ENCODE results near the gene SLC39A6. TPM values are rescaled to one million over a fixed set of nuclear protein-coding genes. Genes with fewer than 3 reads are reported as not detected.
A peak's percentile ranks its signal among the peaks of the same experiment; 100 is the strongest.

Gene SLC39A6
- total and polyA plus RNA-seq, 2 of the 13 experiments (the other 11 are each of a cell fraction or from before 2014, with no cell fraction given): 41.7 to 59.2 TPM

GRCh38 chr18:36176177-36176584 is 47.0 kb upstream of the SLC39A6 start (continued):
- TF ChIP-seq RARG (CRISPR knock-in tag; IDR thresholded peaks at IDR 0.05; ENCODE audit: low read depth) (no peak), NCOR1 (IDR thresholded peaks at IDR 0.05; ENCODE audit: borderline replicate concordance, low read length) (peak; percentile 99), HDAC6 (IDR thresholded peaks at IDR 0.05; ENCODE audit: low read depth, low read length) (no peak), ZNF451 (CRISPR knock-in tag; IDR thresholded peaks at IDR 0.05) (0 out of 2 replicates have a peak, but pooled peaks have one; percentile 39), GATAD2A (CRISPR knock-in tag; IDR thresholded peaks at IDR 0.05) (peak; percentile 94), DBP (CRISPR knock-in tag; IDR thresholded peaks at IDR 0.05; ENCODE audit: not compliant biosample characterization) (no peak), PRPF4 (IDR thresholded peaks at IDR 0.05; ENCODE audit: low read depth, low read length, poor library complexity, severe bottlenecking) (no peak), RBM22 (optimal IDR thresholded peaks at IDR 0.05; ENCODE audit: low read length) (peak; percentile 79), ZNF792 (CRISPR knock-in tag; IDR thresholded peaks at IDR 0.05) (peak; percentile 63), BCL6 (CRISPR knock-in tag; IDR thresholded peaks at IDR 0.05) (peak; percentile 43; the same call in 1 of the 2 replicates), MYNN (CRISPR knock-in tag; IDR thresholded peaks at IDR 0.05; ENCODE audit: low read depth) (no peak), RFX5 (IDR thresholded peaks at IDR 0.05; ENCODE audit: low read depth, low read length) (0 out of 2 replicates have a peak, but pooled peaks have one; percentile 22), AGO1 (IDR thresholded peaks at IDR 0.05; ENCODE audit: low read depth, low read length, poor library complexity, severe bottlenecking) (no peak), ZNF674 (CRISPR knock-in tag; IDR thresholded peaks at IDR 0.05; ENCODE audit: low read depth) (no peak), SCMH1 (CRISPR knock-in tag; IDR thresholded peaks at IDR 0.05; ENCODE audit: borderline replicate concordance) (no peak), TBP (CRISPR knock-in tag; IDR thresholded peaks at IDR 0.05) (no peak), ZSCAN9 (CRISPR knock-in tag; IDR thresholded peaks at IDR 0.05; ENCODE audit: borderline replicate concordance) (peak; percentile 84), ZNF691 (CRISPR knock-in tag; IDR thresholded peaks at IDR 0.05; ENCODE audit: borderline replicate concordance, low read depth) (no peak), ZNF768 (CRISPR knock-in tag; IDR thresholded peaks at IDR 0.05) (no peak), DPF2 (CRISPR knock-in tag; IDR thresholded peaks at IDR 0.05; ENCODE audit: borderline replicate concordance, low read depth) (peak; percentile 76), FOXK2 (IDR thresholded peaks at IDR 0.05) (peak; percentile 90), ZNF121 (CRISPR knock-in tag; IDR thresholded peaks at IDR 0.05) (no peak), GFI1 (CRISPR knock-in tag; IDR thresholded peaks at IDR 0.05; ENCODE audit: borderline replicate concordance) (peak; percentile 56; the same call in 1 of the 2 replicates), IRX3 (CRISPR knock-in tag; IDR thresholded peaks at IDR 0.05; ENCODE audit: borderline replicate concordance, low read depth) (no peak), RAD51 (IDR thresholded peaks at IDR 0.05; ENCODE audit: borderline replicate concordance) (no peak), FOXM1 (CRISPR knock-in tag; IDR thresholded peaks at IDR 0.05) (no peak), ZFP82 (CRISPR knock-in tag; IDR thresholded peaks at IDR 0.05; ENCODE audit: borderline replicate concordance) (no peak), CAMTA2 (CRISPR knock-in tag; IDR thresholded peaks at IDR 0.05; ENCODE audit: borderline replicate concordance) (no peak), GPBP1L1 (CRISPR knock-in tag; IDR thresholded peaks at IDR 0.05) (no peak), EEA1 (CRISPR knock-in tag; IDR thresholded peaks at IDR 0.05; ENCODE audit: borderline replicate concordance) (no peak), PRMT3 (CRISPR knock-in tag; IDR thresholded peaks at IDR 0.05; ENCODE audit: borderline replicate concordance, low read depth) (no peak), KAT2B (IDR thresholded peaks at IDR 0.05; ENCODE audit: borderline replicate concordance, low read depth, low read length) (no peak)
